HG03520 (cell line): ENCODE results near the gene RRP1.
"Not testable (repeated sequence)": the region's sequence is repeated elsewhere in the genome, so short reads cannot be mapped to it uniquely, and the experiment has no call there.

Experiments used
- ATAC-seq: cut with Tn5 transposase; IDR thresholded peaks from one replicate; pipeline ENCODE4 v1.9.1; 2021; ENCODE audit warnings: mild to moderate bottlenecking, moderate library complexity; ENCODE audit not compliant: unreplicated experiment

Gene RRP1

GRCh38 chr21:43815991-43816390 lies 26.6 kb downstream of the RRP1 start:
- ATAC-seq: no peak

DNA sequence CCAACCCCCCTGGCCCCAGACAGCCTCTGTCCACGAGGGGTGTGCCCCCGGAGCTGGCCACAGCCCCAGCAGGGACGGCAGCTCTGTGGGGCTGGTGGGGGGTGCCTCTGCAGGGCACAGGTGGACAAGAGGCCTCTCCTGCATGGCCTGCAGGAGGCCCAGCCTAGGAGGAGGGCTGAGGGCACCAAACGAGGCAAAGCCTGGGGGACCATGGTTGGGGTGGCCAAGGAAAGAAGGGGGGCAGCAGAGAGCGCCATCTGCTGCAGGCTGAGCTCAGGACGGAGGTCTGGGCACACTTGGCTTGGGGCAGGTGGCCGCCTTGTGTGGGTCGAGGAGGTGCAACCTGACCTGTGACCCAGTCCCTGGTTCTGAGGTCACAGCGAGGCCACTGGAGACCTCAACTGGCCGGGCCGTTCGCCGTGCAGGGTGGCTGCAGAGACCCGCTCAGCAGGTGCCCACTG lies 27.3 kb downstream of the RRP1 start:
- ATAC-seq: no peak

- no peak for ATAC-seq
Measured at GRCh38 chr21:43817157-43818086, 28.0 kb downstream of the RRP1 start.

DNA sequence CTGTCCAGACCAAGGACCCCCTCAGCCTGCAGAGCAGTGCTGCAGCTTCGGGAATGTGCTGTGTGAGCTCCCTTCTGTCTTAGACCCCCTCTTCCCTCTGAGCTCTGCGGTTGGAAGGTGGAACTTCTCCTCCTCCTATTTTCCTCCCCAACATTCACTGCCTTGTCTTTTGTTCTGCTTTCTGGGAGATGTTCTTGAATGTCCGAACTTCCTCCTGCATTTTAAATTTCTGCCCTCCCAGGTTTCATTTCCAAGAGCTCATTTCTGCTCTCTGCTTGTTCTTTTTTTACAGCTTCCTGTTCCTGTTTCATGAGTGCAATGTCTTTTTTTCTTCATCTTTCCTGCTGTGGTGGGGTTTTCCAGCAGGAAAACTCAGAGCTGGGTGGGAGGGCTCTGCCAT lies 29.3 kb downstream of the RRP1 start:
- no peak for ATAC-seq

- ATAC-seq: no peak
Measured at GRCh38 chr21:43819511-43820405, 30.4 kb downstream of the RRP1 start.

GRCh38 chr21:43820466-43820865 lies 31.1 kb downstream of the RRP1 start:
- ATAC-seq: no peak

- not testable (repeated sequence) for ATAC-seq
Measured at GRCh38 chr21:43822166-43822565, 32.8 kb downstream of the RRP1 start.

DNA sequence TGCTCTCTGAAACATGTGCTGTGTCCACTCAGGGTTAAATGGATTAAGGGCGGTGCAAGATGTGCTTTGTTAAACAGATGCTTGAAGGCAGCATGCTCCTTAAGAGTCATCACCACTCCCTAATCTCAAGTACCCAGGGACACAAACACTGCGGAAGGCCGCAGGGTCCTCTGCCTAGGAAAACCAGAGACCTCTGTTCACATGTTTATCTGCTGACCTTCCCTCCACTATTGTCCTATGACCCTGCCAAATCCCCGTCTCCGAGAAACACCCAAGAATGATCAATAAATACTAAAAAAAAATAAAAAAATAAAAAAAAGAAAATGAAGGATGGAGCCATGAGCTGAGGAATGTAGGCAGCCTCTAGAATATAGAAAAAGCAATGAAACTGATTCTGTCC lies 33.4 kb downstream of the RRP1 start:
- not testable (repeated sequence) for ATAC-seq

DNA sequence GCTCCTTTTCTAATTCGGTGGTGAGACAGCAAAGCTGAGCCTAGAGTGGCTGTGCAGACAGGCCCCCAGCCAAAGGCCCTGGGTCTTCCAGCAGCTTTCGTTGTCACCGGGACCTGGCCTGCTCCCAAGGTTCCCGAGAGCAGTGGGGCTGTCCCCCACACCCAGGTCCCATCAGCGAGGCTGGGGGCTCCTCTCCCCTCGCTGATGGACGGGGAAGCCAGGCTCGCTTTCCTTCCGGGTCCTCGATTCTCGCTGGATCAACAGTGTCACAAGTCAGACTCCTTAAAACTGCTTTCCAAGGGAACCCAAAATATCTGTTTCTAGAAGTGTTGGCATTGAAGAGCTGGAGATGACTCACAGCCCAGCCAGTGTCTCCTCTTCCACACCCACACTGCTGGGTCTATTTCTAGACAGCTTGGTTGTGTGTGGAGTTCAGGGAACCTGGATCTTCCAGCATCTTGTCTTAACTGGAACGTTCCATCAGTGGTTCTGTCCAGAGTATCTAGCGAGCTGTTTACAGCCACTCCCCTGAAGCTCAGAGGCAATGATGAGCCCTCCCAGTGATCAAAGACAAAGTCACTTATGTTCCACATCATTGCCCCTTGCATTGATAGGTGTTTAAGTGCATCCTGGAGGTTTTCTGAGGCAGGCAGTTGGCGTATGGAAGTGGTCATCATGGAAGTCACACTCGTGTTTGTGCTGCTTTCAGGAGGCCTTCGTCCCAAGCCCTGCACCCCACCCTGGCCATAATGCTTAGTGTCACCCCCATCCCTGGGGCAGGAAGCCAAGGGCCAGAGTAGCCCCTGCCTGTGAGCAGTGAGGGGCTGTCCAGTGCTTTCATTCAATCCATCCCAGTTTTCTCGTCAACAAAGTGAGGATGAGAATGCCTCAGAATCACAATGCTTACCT lies 35.2 kb downstream of the RRP1 start:
- no peak for ATAC-seq

- ATAC-seq: no peak
Measured at GRCh38 chr21:43825242-43825935, 36.0 kb downstream of the RRP1 start.

- no peak for ATAC-seq
Measured at GRCh38 chr21:43825936-43826622, 36.7 kb downstream of the RRP1 start.

DNA sequence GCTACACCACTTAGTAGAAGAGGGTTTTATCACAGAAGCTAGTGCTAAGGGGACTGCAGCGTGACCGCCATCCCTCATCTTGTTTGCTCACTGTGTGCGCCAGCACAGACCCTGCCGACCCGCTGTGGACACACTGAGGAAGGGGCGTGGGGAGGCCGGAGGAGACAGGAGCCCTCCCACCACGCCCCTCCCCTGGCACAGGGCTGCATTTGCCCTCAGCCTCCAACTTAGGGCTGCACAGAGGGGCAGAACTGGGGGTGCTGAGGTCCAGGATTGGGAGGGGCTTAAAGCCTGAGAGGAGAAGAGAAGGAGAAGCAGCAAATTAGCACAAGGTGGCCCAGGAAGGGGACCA lies 37.2 kb downstream of the RRP1 start:
- ATAC-seq: no peak

GRCh38 chr21:43827015-43827611 lies 37.7 kb downstream of the RRP1 start:
- ATAC-seq: no peak

- ATAC-seq: no peak
Measured at GRCh38 chr21:43829161-43829560, 39.8 kb downstream of the RRP1 start.

DNA sequence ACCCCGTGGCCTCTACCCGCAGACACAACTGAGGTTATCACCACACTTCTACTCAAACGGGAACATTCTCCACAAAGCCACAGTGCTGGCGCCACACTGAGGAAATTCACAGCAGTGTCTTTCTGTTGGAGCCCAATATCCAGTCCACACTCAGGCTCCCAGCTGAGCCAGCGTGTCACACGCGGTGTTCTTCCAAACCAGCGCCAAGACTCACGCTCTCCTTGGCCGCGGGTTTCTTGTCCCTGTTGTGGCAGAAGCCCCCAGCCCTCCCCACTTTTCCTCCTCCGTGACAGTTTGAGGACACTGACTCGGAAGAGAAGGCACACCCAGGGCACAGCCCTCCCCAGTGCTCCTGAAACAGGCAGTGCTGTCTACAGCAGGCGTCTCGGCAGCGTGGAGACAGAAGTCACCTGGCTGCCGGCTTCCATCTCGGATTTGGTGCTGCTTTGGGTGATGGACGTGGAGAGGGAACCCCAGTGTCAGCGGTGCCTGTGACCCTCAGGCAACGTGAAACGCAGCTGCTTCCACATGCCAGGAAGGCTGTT lies 40.3 kb downstream of the RRP1 start:
- no peak for ATAC-seq

GRCh38 chr21:43832158-43832550 lies 42.8 kb downstream of the RRP1 start:
- ATAC-seq: no peak

- ATAC-seq: no peak
Measured at GRCh38 chr21:43832648-43833047, 43.3 kb downstream of the RRP1 start.

GRCh38 chr21:43834146-43834905 lies 44.9 kb downstream of the RRP1 start:
- ATAC-seq: no peak
